Right lobe of liver (tissue), 6 donors: ENCODE results near the gene SPC24. TPM values are rescaled to one million over a fixed set of nuclear protein-coding genes. Genes with fewer than 3 reads are reported as not detected.

ENCODE experiments used
- ATAC-seq, 4 donors: fragments of 200-7000 bp; cut with Tn5 transposase; one replicate each; pipeline ENCODE4 v1.9.1; 2020; ENCODE audit warnings: mild to moderate bottlenecking in 4 of 4, moderate library complexity in 4 of 4
- DNase-seq, 3 donors: peaks; one replicate each; pipeline ENCODE4 v3.0.0-alpha.2; 2020
- H3K27ac ChIP-seq, 3 donors: fragments of 200-600 bp; one replicate each; pipeline ENCODE4 v1.8.0; 2022
- H3K27me3 ChIP-seq, 2 donors: fragments of 200-600 bp; one replicate each; pipeline ENCODE4 v1.8.0; 2022
- H3K36me3 ChIP-seq, 4 donors: fragments of 200-600 bp; sonication (generic) in 1 of 4; one replicate each; pipeline versions ENCODE4 v1.5.1 to v1.8.0; 2017 to 2022; ENCODE audit warnings: control low read depth in 1 of 4
- H3K4me1 ChIP-seq, 4 donors: fragments of 200-600 bp; sonication (generic) in 1 of 4; one replicate each; pipeline versions ENCODE4 v1.5.1 to v1.8.0; 2017 to 2022; ENCODE audit warnings: control low read depth in 1 of 4
- H3K4me3 ChIP-seq, 3 donors: fragments of 200-600 bp; one replicate each; pipeline ENCODE4 v1.8.0; 2022
- H3K9me3 ChIP-seq, 4 donors: fragments of 200-600 bp; sonication (generic) in 1 of 4; one replicate each; pipeline versions ENCODE4 v1.5.1 to v1.8.0; 2017 to 2022; ENCODE audit warnings: control low read depth in 1 of 4
- CTCF ChIP-seq, 4 donors: fragments of 200-600 bp in 3 of 4; fragments of 450-650 bp in 1 of 4; IDR thresholded peaks; one replicate each; pipeline versions ENCODE4 v1.5.1 to v1.8.0; 2016 to 2022; ENCODE audit warnings: antibody characterized with exemption in 4 of 4, mild to moderate bottlenecking in 2 of 4
- POLR2A ChIP-seq: fragments of 450-650 bp; IDR thresholded peaks from one replicate; pipeline ENCODE4 v1.6.1; 2017; ENCODE audit warnings: antibody characterized with exemption, mild to moderate bottlenecking
- WGBS: methylation state at CpG from one replicate; pipeline ENCODE4 v1.1.6; 2018; ENCODE audit warnings: low coverage, low lambda C conversion rate; ENCODE audit not compliant: insufficient coverage; ENCODE audit errors: missing lambda C conversion rate; 5-methylcytosine and 5-hydroxymethylcytosine counted together
- intact Hi-C, 2 donors: fragments of 100-400 bp; cut with DNase I; formaldehyde crosslinking; loops; one replicate each; pipeline versions ENCODE4 v1.11.2 to v1.14.1; 2022
- total RNA-seq, 6 experiments: library from RNA; depleted of rRNA in 2 of 6; stranded (reverse); fragments of >200 nt in 2 of 6; fragmentation: NEBNext Ultra II Directional in 3 of 6; extraction: Animal tissue kit (Norgen Biotek cat#: 25700) in 3 of 6; gene quantifications; one replicate each; pipeline versions ENCODE4 v1.1.0 to v1.2.4, GENCODE V29; 2016 to 2023
- donor health status: DM: no; HTN: yes; CAD: no.
- donor health status: DM: no; HTN: no; CAD: no.
- donor health status: DM: no; HTN: no; CAD: no.
- donor health status: DM: no; HTN: yes; CAD: no.
- donor health status: DM: no; HTN: yes; CAD: no.

SPC24 gene
- total RNA-seq, 6 experiments from 2014 or later: 0.90 to 3.8 (median 2.2) TPM

DNA sequence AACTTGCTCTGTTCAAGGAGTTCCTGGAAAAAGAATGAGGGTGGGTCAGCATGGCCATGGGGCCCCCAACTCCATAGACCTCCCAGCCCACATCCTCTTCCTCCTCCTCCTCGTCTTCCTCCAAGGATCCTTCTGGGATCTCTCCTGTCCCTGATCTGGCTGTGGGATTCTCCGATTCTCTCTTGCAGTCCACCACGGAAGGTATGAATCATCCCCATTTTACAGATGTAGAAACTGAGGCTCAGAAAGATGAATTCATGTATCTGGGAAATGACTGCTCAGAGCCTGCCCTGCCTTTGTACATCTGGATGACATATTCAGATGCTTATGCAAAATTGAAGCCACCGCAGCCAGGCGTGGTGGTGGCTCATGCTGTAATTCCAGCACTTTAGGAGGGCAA, 43.9 kb upstream of the SPC24 start:
- H3K27me3 ChIP-seq: no peaks in the 10 kb centered on the region

DNA sequence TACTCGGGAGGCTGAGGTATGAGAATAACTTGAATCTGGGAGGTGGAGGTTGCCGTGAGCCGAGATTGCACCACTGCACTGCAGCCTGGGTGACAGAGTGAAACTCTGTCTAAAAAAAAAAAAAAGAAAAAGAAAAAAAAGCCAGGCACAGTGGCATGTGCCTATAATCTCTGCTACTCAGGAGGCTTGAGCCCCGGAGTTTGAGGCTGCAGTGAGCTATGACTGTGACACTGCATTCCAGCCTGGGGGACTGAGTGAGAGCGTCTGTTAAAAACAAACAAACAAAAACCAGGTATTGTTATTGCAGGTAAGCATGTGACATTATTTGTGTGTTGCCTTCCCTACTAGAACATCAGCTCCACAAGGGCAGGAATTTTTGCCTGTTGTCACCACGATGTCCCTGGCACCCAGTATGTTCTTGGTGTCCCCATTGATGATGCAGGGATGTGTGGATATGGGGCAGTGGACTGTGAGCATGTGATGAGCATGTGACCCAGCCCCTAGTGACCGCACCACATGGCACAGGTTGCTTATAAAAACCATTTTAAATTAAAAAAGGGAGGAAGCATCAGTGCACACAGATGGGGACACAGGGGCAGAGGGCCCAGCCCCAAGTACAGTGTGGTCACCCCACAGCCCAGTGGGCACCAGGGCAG, 43.3 kb upstream of the SPC24 start:
- 27% methylated on average over 6 of the region's 7 CpGs for WGBS
- Histone ChIP-seq H3K4me3 (no peak overlapping the region), H3K4me1 (peaks cover 0 to 29% (median 9%) of the 10 kb centered on the region in 4 donors), H3K27ac (peak overlapping the region in 2 of 3 donors; percentile 72 to 85), H3K36me3 (peaks cover 0 to under 1% (median 0%) of the 10 kb centered on the region in 4 donors), H3K9me3 (no peaks in the 10 kb centered on the region), H3K27me3 (no peaks in the 10 kb centered on the region)
- TF ChIP-seq CTCF (IDR thresholded peaks at IDR 0.05) (no peak), POLR2A (no peak)
- peak in 1 of 4 donors; percentile 3 for ATAC-seq
- intact Hi-C loops: no loop called here
- no peak for DNase-seq

More for the DNA sequence above, 43.9 kb upstream of the SPC24 start:
- DNase-seq (no peak), ATAC-seq (no peak)
- intact Hi-C loops: no loop called here
- Histone ChIP-seq H3K27ac (peak overlapping the region in 1 of 3 donors; percentile 72), H3K4me1 (peaks cover 0 to 32% (median 11%) of the 10 kb centered on the region in 4 donors), H3K9me3 (no peaks in the 10 kb centered on the region), H3K4me3 (no peak overlapping the region), H3K36me3 (no peaks in the 10 kb centered on the region)
- no peak for TF ChIP-seq POLR2A
- no peak for TF ChIP-seq CTCF (IDR thresholded peaks at IDR 0.05)
- 87% methylated on average over 3 of the region's 5 CpGs for WGBS

DNA sequence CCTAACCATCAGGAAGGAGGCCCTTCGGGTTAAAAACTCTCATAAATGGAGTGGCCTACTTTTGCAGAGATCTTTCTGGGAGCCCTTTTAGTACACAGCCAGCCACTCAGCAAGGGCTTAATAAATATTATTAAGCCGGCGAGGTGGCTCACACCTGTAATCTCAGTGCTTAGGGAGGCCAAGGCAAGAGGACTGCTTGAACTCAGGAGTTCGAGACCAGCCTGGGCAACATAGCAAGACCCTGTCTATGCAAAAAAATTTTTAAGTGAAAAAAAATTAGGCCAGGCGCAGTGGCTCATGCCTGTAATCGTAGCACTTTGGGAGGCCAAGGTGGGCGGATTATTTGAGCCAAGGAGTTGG, 42.6 kb upstream of the SPC24 start:
- no peak for DNase-seq
- no peak for ATAC-seq
- H3K27me3 ChIP-seq: no peaks in the 10 kb centered on the region
- no peaks in the 10 kb centered on the region for H3K9me3 ChIP-seq
- H3K36me3 ChIP-seq: peaks cover 0 to 8% (median under 1%) of the 10 kb centered on the region in 4 donors
- WGBS: 46% methylated on average over 5 of the region's 7 CpGs
- intact Hi-C loops: no loop called here
- peak overlapping the region in 2 of 3 donors; percentile 58 to 64 for H3K4me3 ChIP-seq
- H3K4me1 ChIP-seq: peaks cover 0 to 25% (median 8%) of the 10 kb centered on the region in 4 donors
- TF ChIP-seq CTCF (IDR thresholded peaks at IDR 0.05) (no peak), POLR2A (no peak)
- peak overlapping the region; percentile 72 to 85 (median 72) for H3K27ac ChIP-seq

- peak in 2 of 4 donors; percentile 23 to 26 for TF ChIP-seq CTCF (IDR thresholded peaks at IDR 0.05)
- peak; percentile 78 for TF ChIP-seq POLR2A
- peak; percentile 83 to 93 (median 86) for ATAC-seq
- Histone ChIP-seq H3K9me3 (no peaks in the 10 kb centered on the region), H3K27me3 (no peaks in the 10 kb centered on the region), H3K36me3 (peaks cover 0 to 13% (median 2%) of the 10 kb centered on the region in 4 donors), H3K4me3 (peak within 1 kb of the TSS; percentile 58 to 64 (median 62)), H3K4me1 (peaks cover 0 to 25% (median 8%) of the 10 kb centered on the region in 4 donors), H3K27ac (peak within 1 kb of the TSS; percentile 72 to 85 (median 72))
- DNase-seq: peak; percentile 91 to 93 (median 92)
- WGBS: 2% methylated on average over 4 of the region's 78 CpGs
- intact Hi-C loops: no loop called here
These were observed 42.0 kb upstream of the SPC24 start, which contains the start of gene KANK2 for GRCh38 chr19:11197291-11198174. Gene KANK2, minus strand, starts transcription at chr19:11197545. Its CDS starts 3,034 bp downstream, at chr19:11194511.
